Measurements from ENCODE around the gene PRKN. TPM values are rescaled to one million over a fixed set of nuclear protein-coding genes. Genes with fewer than 3 reads are reported as not detected.

Gene PRKN
- total RNA-seq, 2 donors from 2014 or later, result 6.7 to 8.2 TPM

DNA sequence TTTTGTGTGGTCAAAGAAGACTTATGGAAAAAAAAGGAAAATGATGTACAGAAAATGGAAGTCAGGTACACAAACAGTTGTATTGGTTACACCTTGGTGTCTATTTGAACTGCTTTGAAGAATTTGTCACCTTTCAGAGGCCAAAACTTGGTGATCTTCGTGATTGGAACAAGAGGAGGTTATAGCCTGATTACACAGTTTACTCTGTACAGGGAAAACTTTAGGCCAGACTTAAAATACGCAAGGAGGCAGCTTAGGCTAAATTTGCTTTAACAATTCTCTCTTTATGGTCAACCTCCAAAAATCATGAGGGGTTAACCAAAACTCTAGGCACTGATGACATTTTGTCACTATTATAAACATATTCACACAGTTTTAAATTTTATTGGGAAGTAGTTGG lies 353.7 kb downstream of the PRKN start:
- intact Hi-C loops (cut with DNase I), result no loop called here
- H3K27ac ChIP-seq, result peak overlapping the region in 3 of 4 donors; percentile 45 to 74 (median 54)
- H3K4me1 ChIP-seq, result peaks cover 13% of the 10 kb centered on the region
- H3K9me3 ChIP-seq, result no peaks in the 10 kb centered on the region
- DNase-seq (no peak), ATAC-seq (peak; percentile 47)
- H3K27me3 ChIP-seq, result no peaks in the 10 kb centered on the region
- no peak overlapping the region for H3K4me3 ChIP-seq
- no peaks in the 10 kb centered on the region for H3K36me3 ChIP-seq (replicated peaks in 1 of 2; ENCODE audit: insufficient read depth in 1 of 2, low read depth in 2 of 2)
- TF ChIP-seq POLR2A (IDR thresholded peaks at IDR 0.05), result no peak
- TF ChIP-seq, protein P1, sequence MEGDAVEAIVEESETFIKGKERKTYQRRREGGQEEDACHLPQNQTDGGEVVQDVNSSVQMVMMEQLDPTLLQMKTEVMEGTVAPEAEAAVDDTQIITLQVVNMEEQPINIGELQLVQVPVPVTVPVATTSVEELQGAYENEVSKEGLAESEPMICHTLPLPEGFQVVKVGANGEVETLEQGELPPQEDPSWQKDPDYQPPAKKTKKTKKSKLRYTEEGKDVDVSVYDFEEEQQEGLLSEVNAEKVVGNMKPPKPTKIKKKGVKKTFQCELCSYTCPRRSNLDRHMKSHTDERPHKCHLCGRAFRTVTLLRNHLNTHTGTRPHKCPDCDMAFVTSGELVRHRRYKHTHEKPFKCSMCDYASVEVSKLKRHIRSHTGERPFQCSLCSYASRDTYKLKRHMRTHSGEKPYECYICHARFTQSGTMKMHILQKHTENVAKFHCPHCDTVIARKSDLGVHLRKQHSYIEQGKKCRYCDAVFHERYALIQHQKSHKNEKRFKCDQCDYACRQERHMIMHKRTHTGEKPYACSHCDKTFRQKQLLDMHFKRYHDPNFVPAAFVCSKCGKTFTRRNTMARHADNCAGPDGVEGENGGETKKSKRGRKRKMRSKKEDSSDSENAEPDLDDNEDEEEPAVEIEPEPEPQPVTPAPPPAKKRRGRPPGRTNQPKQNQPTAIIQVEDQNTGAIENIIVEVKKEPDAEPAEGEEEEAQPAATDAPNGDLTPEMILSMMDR (IDR thresholded peaks at IDR 0.05), result no peak
- WGBS, 2 donors, result 25% methylated on average over 2 of the region's 2 CpGs

- DNase-seq (no peak), ATAC-seq (peak; percentile 76)
- Histone ChIP-seq H3K4me3 (no peak overlapping the region), H3K36me3 (replicated peaks in 1 of 2; ENCODE audit: insufficient read depth in 1 of 2, low read depth in 2 of 2) (no peaks in the 10 kb centered on the region), H3K4me1 (peaks cover 13% of the 10 kb centered on the region), H3K27me3 (no peaks in the 10 kb centered on the region), H3K27ac (peak overlapping the region in 3 of 4 donors; percentile 45 to 74 (median 54)), H3K9me3 (no peaks in the 10 kb centered on the region)
- 13 to 18% methylated on average over 2 of the region's 2 CpGs for WGBS, 2 donors
- intact Hi-C loops (cut with DNase I), result no loop called here
- TF ChIP-seq, protein P1 (IDR thresholded peaks at IDR 0.05), result no peak
- TF ChIP-seq POLR2A (IDR thresholded peaks at IDR 0.05), result no peak
Measured at GRCh38 chr6:162373192-162373591, 354.4 kb downstream of the PRKN start.

DNA sequence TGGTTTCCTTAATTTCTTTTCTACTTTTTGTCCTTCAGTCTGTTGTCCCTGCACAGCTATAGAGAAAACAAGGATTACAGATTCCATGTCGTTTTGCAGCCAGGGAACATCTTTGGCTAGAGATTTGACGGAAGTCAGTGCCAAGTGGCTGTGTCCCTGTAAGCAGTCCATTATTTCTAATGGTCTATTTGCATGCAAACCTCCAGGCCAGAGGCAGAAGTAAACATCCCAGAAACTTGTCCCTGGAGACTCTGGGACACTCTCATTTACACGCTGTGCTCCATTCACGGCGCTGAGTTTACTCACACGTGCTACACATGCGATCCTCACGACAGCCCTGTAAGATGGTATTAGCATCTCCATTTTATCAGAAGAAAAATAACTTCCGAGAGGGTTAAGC lies 355.5 kb downstream of the PRKN start:
- Histone ChIP-seq H3K9me3 (no peaks in the 10 kb centered on the region), H3K4me1 (peaks cover 13% of the 10 kb centered on the region), H3K27me3 (no peaks in the 10 kb centered on the region), H3K27ac (no peak overlapping the region), H3K4me3 (no peak overlapping the region), H3K36me3 (replicated peaks in 1 of 2; ENCODE audit: insufficient read depth in 1 of 2, low read depth in 2 of 2) (no peaks in the 10 kb centered on the region)
- 68 to 79% methylated on average over 9 of the region's 9 CpGs for WGBS, 2 donors
- no peak for TF ChIP-seq POLR2A (IDR thresholded peaks at IDR 0.05)
- TF ChIP-seq, protein P1 (IDR thresholded peaks at IDR 0.05), result no peak
- ATAC-seq, result no peak
- DNase-seq, result no peak
- intact Hi-C loops (cut with DNase I), result no loop called here

- intact Hi-C loops (cut with DNase I), result no loop called here
- no peaks in the 10 kb centered on the region for H3K36me3 ChIP-seq (replicated peaks in 1 of 2; ENCODE audit: insufficient read depth in 1 of 2, low read depth in 2 of 2)
- H3K4me3 ChIP-seq, result no peak overlapping the region
- H3K27me3 ChIP-seq, result no peaks in the 10 kb centered on the region
- H3K27ac ChIP-seq, result no peak overlapping the region
- no peak for TF ChIP-seq POLR2A (IDR thresholded peaks at IDR 0.05)
- TF ChIP-seq, protein P1 (IDR thresholded peaks at IDR 0.05), result no peak
- ATAC-seq (no peak), DNase-seq (no peak)
- H3K9me3 ChIP-seq, result no peaks in the 10 kb centered on the region
- peaks cover 13% of the 10 kb centered on the region for H3K4me1 ChIP-seq
- WGBS, 2 donors, result 91% methylated on average over 5 of the region's 5 CpGs
Measured at GRCh38 chr6:162371121-162371520, 356.4 kb downstream of the PRKN start.

- no peaks in the 10 kb centered on the region for H3K36me3 ChIP-seq (replicated peaks in 1 of 2; ENCODE audit: insufficient read depth in 1 of 2, low read depth in 2 of 2)
- DNase-seq, result no peak
- intact Hi-C loops (cut with DNase I), result no loop called here
- no peak for ATAC-seq
- no peaks in the 10 kb centered on the region for H3K27me3 ChIP-seq
- H3K9me3 ChIP-seq, result no peaks in the 10 kb centered on the region
- 84 to 88% methylated on average over 2 of the region's 2 CpGs for WGBS, 2 donors
- H3K4me1 ChIP-seq, result peaks cover 11% of the 10 kb centered on the region
- H3K4me3 ChIP-seq, result no peak overlapping the region
- no peak for TF ChIP-seq POLR2A (IDR thresholded peaks at IDR 0.05)
- TF ChIP-seq, protein P1 (IDR thresholded peaks at IDR 0.05), result no peak
- H3K27ac ChIP-seq, result no peak overlapping the region
Measured at GRCh38 chr6:162369091-162369490, 358.5 kb downstream of the PRKN start.
